NCI-H1694 treated with DMSO at 0.1 percent for 48 hours (cell line): Measurements from ENCODE around the gene NDUFB3.

Experiments used
- DNase-seq: peaks from one replicate; lab custom pipeline; 2025; lab: John Stamatoyannopoulos, UW

The NDUFB3 gene

GRCh38 chr2:201128933-201129505, 57.2 kb downstream of the NDUFB3 start:
- DNase-seq: no peak

DNA sequence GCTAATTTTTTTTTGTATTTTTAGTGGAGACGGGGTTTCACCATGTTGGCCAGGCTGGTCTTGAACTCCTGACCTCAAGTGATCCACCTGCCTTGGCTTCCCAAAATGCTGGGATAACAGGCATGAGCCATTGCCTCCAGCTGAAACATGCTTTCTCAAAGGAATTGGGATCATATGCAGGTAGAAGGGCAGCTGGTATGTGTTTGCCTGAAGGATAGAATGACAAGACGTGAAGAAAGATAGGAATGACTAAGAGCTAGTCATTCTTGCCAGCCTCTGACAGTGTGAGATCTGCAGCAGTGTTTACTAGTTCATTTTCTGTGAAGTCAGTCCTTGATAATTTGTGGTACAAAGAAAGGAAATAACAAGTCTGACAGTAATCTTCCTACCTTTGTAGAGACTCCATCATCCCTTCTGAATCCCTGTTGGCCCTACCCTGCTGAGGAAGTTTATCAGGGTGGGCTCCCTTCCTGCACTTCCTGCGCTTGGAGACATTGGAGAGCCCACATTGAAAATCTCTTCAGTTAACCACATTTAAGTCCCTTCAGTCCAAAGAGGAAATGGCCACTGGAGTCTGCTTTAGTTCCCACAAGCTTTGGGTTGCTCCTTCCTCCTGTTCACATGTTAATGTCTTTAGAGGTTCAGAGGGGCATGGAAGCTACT, 58.9 kb downstream of the NDUFB3 start:
- no peak for DNase-seq

GRCh38 chr2:201132518-201132917, 60.7 kb downstream of the NDUFB3 start:
- no peak for DNase-seq
